ENCODE measurements around the gene SLC7A1.

DNA sequence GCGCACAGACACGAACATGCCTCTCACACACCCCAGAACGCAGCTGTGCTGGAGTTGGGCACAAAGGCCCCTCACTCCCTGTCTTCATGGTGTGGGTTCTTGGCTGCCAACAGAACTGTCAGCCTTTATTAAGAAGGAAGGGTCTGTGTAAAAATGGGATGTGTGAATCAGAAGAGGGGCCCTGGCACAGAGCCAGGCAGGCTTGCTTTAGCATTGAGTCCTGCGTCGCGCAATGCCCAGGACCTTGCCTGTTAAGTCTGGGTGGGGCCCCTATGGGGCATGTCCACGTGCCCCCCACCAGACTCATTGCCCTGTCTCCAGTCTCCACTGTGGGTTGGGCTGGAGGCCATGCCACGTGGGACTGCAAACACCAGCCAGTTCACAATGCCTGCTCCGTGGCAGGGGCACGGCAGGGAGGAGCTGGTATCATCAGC lies 84.8 kb downstream of the SLC7A1 start:
- TF ChIP-seq, protein P1, sequence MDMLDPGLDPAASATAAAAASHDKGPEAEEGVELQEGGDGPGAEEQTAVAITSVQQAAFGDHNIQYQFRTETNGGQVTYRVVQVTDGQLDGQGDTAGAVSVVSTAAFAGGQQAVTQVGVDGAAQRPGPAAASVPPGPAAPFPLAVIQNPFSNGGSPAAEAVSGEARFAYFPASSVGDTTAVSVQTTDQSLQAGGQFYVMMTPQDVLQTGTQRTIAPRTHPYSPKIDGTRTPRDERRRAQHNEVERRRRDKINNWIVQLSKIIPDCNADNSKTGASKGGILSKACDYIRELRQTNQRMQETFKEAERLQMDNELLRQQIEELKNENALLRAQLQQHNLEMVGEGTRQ (IDR thresholded peaks at IDR 0.05; ENCODE audit: low read depth, low read length): no peak
- TF ChIP-seq POLR2A (IDR thresholded peaks at IDR 0.05; ENCODE audit: low read depth, low read length): no peak
